Ectodermal cell (in vitro differentiated cells): ENCODE data around the gene DIS3L2.

Source experiments
- H3K27ac ChIP-seq: 2 replicates; pipeline ENCODE4 v1.7.0; 2013; ENCODE audit warnings: mild to moderate bottlenecking, low read depth, low read length; ENCODE audit not compliant: insufficient read depth, poor library complexity, severe bottlenecking
- H3K27me3 ChIP-seq: 2 replicates; pipeline ENCODE4 v1.7.0; 2013; ENCODE audit warnings: mild to moderate bottlenecking, low read length; ENCODE audit not compliant: insufficient read depth, control insufficient read depth, poor library complexity, severe bottlenecking
- H3K36me3 ChIP-seq: one replicate; pipeline ENCODE4 v1.7.0; 2013; ENCODE audit warnings: low read length; ENCODE audit not compliant: control insufficient read depth, insufficient read depth
- H3K4me1 ChIP-seq: one replicate; pipeline ENCODE4 v1.7.0; 2013; ENCODE audit warnings: low read length; ENCODE audit not compliant: control insufficient read depth, insufficient read depth
- H3K4me3 ChIP-seq: 2 replicates; pipeline ENCODE4 v1.7.0; 2013; ENCODE audit warnings: low read depth, low read length, control low read depth; ENCODE audit not compliant: insufficient read depth
- H3K9me3 ChIP-seq: 2 replicates; pipeline ENCODE4 v1.7.0; 2013; ENCODE audit warnings: mild to moderate bottlenecking, low read length, moderate library complexity; ENCODE audit not compliant: control insufficient read depth
- WGBS, 2 experiments: methylation state at CpG; one replicate each; pipeline ENCODE4 v1.1.7; 2013; ENCODE audit warnings: missing lambda C conversion rate in 2 of 2; 5-methylcytosine and 5-hydroxymethylcytosine counted together

DIS3L2 gene

GRCh38 chr2:231957913-231958763 is 3.4 kb upstream of the DIS3L2 start:
- 77 to 80% methylated on average over 4 of the region's 4 CpGs for WGBS, 2 experiments

GRCh38 chr2:231960810-231961348 is 634 bp upstream of the DIS3L2 start:
- H3K36me3 ChIP-seq = no peaks in the 10 kb centered on the region
- 69 to 73% methylated on average over 18 of the region's 18 CpGs for WGBS, 2 experiments
- H3K4me3 ChIP-seq = peak overlapping the region; percentile 67
- peaks cover 7% of the 10 kb centered on the region for H3K4me1 ChIP-seq
- H3K27me3 ChIP-seq = no peaks in the 10 kb centered on the region
- H3K27ac ChIP-seq = no peak overlapping the region
- no peaks in the 10 kb centered on the region for H3K9me3 ChIP-seq

More at GRCh38 chr2:231957913-231958763, 3.4 kb upstream of the DIS3L2 start:
- H3K27ac ChIP-seq = no peak overlapping the region
- no peaks in the 10 kb centered on the region for H3K36me3 ChIP-seq
- H3K4me1 ChIP-seq = peaks cover 11% of the 10 kb centered on the region
- no peaks in the 10 kb centered on the region for H3K9me3 ChIP-seq
- no peak overlapping the region for H3K4me3 ChIP-seq
- no peaks in the 10 kb centered on the region for H3K27me3 ChIP-seq

- Histone ChIP-seq H3K27ac (no peak overlapping the region), H3K4me3 (no peak overlapping the region), H3K27me3 (no peaks in the 10 kb centered on the region), H3K9me3 (no peaks in the 10 kb centered on the region), H3K4me1 (peaks cover 7% of the 10 kb centered on the region), H3K36me3 (no peaks in the 10 kb centered on the region)
- 89 to 100% methylated on average over 1 of the region's 1 CpG for WGBS, 2 experiments
These were observed 3.6 kb downstream of the DIS3L2 start for GRCh38 chr2:231965102-231965501.

GRCh38 chr2:231966886-231967285 is 5.4 kb downstream of the DIS3L2 start:
- no peaks in the 10 kb centered on the region for H3K9me3 ChIP-seq
- no peak overlapping the region for H3K4me3 ChIP-seq
- H3K27ac ChIP-seq = no peak overlapping the region
- H3K27me3 ChIP-seq = no peaks in the 10 kb centered on the region
- 88 to 94% methylated on average over 4 of the region's 4 CpGs for WGBS, 2 experiments
- H3K4me1 ChIP-seq = no peaks in the 10 kb centered on the region
- H3K36me3 ChIP-seq = no peaks in the 10 kb centered on the region

GRCh38 chr2:231968820-231969219 is 7.3 kb downstream of the DIS3L2 start:
- 95 to 97% methylated on average over 6 of the region's 6 CpGs for WGBS, 2 experiments
- Histone ChIP-seq H3K36me3 (no peaks in the 10 kb centered on the region), H3K27ac (no peak overlapping the region), H3K9me3 (no peaks in the 10 kb centered on the region), H3K4me3 (no peak overlapping the region), H3K27me3 (no peaks in the 10 kb centered on the region), H3K4me1 (no peaks in the 10 kb centered on the region)

- Histone ChIP-seq H3K9me3 (no peaks in the 10 kb centered on the region), H3K36me3 (no peaks in the 10 kb centered on the region), H3K4me1 (no peaks in the 10 kb centered on the region), H3K27me3 (no peaks in the 10 kb centered on the region), H3K4me3 (no peak overlapping the region), H3K27ac (no peak overlapping the region)
- WGBS, 2 experiments = 86 to 89% methylated on average over 1 of the region's 3 CpGs
These were observed 8.9 kb downstream of the DIS3L2 start for GRCh38 chr2:231970461-231970860.

DNA sequence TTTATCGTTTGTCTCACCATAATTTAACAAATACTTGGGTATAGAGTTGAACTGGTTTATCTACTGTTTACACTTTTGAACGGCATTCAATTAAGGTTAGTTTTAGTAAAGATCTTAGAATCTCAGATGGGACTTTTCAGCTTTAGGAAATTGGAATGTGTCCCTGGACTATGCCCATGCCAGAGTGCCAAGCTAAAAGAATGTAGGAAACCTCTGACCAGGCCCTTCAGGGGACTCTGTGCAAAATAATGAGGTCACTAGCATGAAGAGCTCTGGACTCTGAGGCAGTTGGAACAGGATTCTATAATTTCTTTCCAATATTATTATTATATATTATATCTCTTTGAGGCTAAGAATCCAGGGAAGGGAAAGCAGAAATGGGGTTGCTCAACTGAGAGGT is 13.5 kb downstream of the DIS3L2 start:
- Histone ChIP-seq H3K27me3 (no peaks in the 10 kb centered on the region), H3K9me3 (no peaks in the 10 kb centered on the region), H3K36me3 (no peaks in the 10 kb centered on the region), H3K27ac (no peak overlapping the region), H3K4me1 (no peaks in the 10 kb centered on the region), H3K4me3 (no peak overlapping the region)
- WGBS, 2 experiments = 93 to 98% methylated on average over 1 of the region's 2 CpGs

GRCh38 chr2:231977430-231977829 is 15.9 kb downstream of the DIS3L2 start:
- 96 to 97% methylated on average over 2 of the region's 2 CpGs for WGBS, 2 experiments
- H3K36me3 ChIP-seq = no peaks in the 10 kb centered on the region
- H3K27me3 ChIP-seq = no peaks in the 10 kb centered on the region
- no peak overlapping the region for H3K4me3 ChIP-seq
- no peaks in the 10 kb centered on the region for H3K4me1 ChIP-seq
- no peak overlapping the region for H3K27ac ChIP-seq
- H3K9me3 ChIP-seq = no peaks in the 10 kb centered on the region

GRCh38 chr2:231984992-231985391 is 23.5 kb downstream of the DIS3L2 start:
- H3K4me3 ChIP-seq = no peak overlapping the region
- WGBS, 2 experiments = 25 to 60% methylated on average over 1 of the region's 1 CpG
- H3K27me3 ChIP-seq = no peaks in the 10 kb centered on the region
- H3K4me1 ChIP-seq = peaks cover 5% of the 10 kb centered on the region
- no peaks in the 10 kb centered on the region for H3K36me3 ChIP-seq
- no peaks in the 10 kb centered on the region for H3K9me3 ChIP-seq
- no peak overlapping the region for H3K27ac ChIP-seq

DNA sequence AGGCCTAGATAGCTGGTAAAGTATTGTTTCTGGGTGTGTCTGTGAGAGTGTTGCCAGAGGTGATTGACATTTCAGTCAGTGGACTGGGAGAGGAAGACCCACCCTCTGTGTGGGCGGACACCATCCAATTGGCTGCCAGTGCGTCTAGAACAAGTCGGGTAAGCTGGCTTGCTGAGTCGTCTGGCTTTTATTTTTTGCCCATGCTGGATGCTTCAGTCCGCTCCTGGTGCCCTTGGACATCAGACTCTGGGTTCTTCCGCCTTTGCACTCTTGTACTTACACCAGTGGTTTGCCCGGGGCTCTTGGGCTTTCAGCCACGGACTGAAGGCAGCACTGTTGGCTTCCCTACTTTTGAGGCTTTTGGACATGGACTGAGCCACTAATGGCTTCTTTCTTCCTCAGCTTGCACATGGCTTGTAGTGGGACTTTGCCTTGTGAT is 24.3 kb downstream of the DIS3L2 start:
- Histone ChIP-seq H3K4me1 (peaks cover 5% of the 10 kb centered on the region), H3K4me3 (no peak overlapping the region), H3K27ac (no peak overlapping the region), H3K27me3 (no peaks in the 10 kb centered on the region), H3K36me3 (no peaks in the 10 kb centered on the region), H3K9me3 (no peaks in the 10 kb centered on the region)
- 79 to 83% methylated on average over 8 of the region's 8 CpGs for WGBS, 2 experiments
